Colonic mucosa (tissue), 4 donors: ENCODE results near the gene TNFAIP2. TPM values are rescaled to one million over a fixed set of nuclear protein-coding genes. Genes with fewer than 3 reads are reported as not detected.

Experiments
- DNase-seq: peaks from one replicate; pipeline ENCODE4 v3.0.0-alpha.2; 2020
- H3K27ac ChIP-seq: fragments of 200-600 bp; one replicate; pipeline ENCODE4 v1.8.0; 2021
- H3K27me3 ChIP-seq: fragments of 200-600 bp; one replicate; pipeline ENCODE4 v1.8.0; 2021
- H3K36me3 ChIP-seq: fragments of 200-600 bp; one replicate; pipeline ENCODE4 v1.8.0; 2021
- H3K4me1 ChIP-seq: fragments of 200-600 bp; one replicate; pipeline ENCODE4 v1.8.0; 2021; ENCODE audit warnings: mild to moderate bottlenecking
- H3K4me3 ChIP-seq: fragments of 200-600 bp; one replicate; pipeline ENCODE4 v1.8.0; 2021
- H3K9ac ChIP-seq, 2 donors: one replicate each; pipeline ENCODE4 v1.7.0; 2013; ENCODE audit warnings: control low read depth in 2 of 2, low read depth in 2 of 2, low read length in 2 of 2
- H3K9me3 ChIP-seq: fragments of 200-600 bp; one replicate; pipeline ENCODE4 v1.8.0; 2021
- intact Hi-C: fragments of 100-400 bp; cut with DNase I; formaldehyde crosslinking; loops from one replicate; pipeline ENCODE4 v1.14.1; 2022
- total RNA-seq, 2 donors: library from RNA; stranded (reverse); fragmentation: NEBNext Ultra II Directional in 1 of 2; extraction: Animal tissue kit (Norgen Biotek cat#: 25700) in 1 of 2; gene quantifications; one replicate each; pipeline ENCODE4 v1.2.1, GENCODE V29; 2021
- TF ChIP-seq, protein P1 (sequence below): fragments of 200-600 bp; IDR thresholded peaks from one replicate; pipeline ENCODE4 v1.8.0; 2022; ENCODE audit warnings: antibody characterized with exemption, mild to moderate bottlenecking
- donor health status: healthy.
- donor health status: DM: no; HTN: no; CAD: no.
- donor health status: DM: no; HTN: no; CAD: no.

Gene TNFAIP2
- total RNA-seq, 2 donors from 2014 or later: 10.5 to 26.9 TPM

DNA sequence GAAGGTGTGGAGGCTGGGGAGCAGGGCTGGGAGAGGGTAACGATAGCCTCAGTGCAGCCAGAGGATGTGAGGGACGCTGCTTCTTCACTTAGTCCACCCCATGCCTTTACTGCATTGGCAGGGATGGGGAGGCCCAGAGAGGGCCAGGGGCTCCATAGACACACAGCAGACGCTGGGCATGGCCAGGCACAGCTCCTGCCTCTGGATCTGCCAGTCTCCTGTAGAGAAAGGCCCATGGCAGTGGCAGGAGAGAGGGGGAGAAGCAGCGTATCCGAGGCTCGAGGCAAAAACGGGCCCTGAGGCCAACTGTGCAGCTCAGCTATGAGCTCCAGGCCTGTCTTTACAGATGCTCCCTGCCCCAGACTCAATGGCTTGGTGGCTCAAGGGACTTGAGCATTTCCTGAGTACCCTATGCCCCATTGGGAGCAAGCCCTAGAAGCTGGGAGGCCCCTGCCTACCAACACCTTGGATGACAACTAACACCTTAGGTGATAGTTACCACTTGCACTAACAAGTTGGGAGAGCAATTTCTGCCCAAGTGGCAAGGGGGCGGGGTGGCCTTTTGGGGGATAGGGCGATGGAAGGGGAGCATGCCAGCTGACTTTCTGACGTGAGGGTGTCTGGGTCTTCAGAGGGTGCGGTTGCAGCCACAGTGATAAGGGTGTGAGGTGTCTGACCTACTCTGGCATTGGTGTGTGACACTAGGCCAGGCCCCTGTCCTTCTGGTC is 44.2 kb upstream of the TNFAIP2 start:
- no peak overlapping the region for H3K27ac ChIP-seq
- peaks cover 2% of the 10 kb centered on the region for H3K27me3 ChIP-seq
- H3K4me1 ChIP-seq: peaks cover 8% of the 10 kb centered on the region
- TF ChIP-seq, protein P1, sequence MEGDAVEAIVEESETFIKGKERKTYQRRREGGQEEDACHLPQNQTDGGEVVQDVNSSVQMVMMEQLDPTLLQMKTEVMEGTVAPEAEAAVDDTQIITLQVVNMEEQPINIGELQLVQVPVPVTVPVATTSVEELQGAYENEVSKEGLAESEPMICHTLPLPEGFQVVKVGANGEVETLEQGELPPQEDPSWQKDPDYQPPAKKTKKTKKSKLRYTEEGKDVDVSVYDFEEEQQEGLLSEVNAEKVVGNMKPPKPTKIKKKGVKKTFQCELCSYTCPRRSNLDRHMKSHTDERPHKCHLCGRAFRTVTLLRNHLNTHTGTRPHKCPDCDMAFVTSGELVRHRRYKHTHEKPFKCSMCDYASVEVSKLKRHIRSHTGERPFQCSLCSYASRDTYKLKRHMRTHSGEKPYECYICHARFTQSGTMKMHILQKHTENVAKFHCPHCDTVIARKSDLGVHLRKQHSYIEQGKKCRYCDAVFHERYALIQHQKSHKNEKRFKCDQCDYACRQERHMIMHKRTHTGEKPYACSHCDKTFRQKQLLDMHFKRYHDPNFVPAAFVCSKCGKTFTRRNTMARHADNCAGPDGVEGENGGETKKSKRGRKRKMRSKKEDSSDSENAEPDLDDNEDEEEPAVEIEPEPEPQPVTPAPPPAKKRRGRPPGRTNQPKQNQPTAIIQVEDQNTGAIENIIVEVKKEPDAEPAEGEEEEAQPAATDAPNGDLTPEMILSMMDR: no peak
- intact Hi-C loops: loop anchor here (2.0 to 10.0 kb wide), 2 partner anchors 106 to 214 kb away; no protein-coding TSS in a partner anchor
- no peak overlapping the region for H3K4me3 ChIP-seq
- peak; percentile 18 for DNase-seq
- no peak overlapping the region for H3K9ac ChIP-seq
- H3K36me3 ChIP-seq: no peaks in the 10 kb centered on the region
- no peaks in the 10 kb centered on the region for H3K9me3 ChIP-seq

DNA sequence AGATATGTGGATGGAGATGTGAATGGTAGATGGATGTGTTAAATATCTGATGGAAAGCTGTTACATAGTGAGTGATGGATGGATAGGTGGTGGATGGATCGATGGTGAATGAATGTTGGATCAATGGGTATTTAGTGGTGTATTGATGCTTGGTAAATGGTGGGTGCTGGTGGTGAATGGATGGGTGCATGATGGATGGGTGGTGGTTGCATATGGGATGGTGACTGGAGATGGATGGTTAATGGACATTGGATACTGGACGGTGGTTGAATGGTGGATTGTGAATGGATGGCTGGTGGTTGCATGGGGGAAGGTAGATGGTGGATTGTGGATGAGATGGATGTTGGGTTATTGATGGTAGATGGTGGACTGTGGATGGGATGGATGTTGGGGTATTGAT is 41.3 kb upstream of the TNFAIP2 start:
- Histone ChIP-seq H3K27ac (no peak overlapping the region), H3K9me3 (no peaks in the 10 kb centered on the region), H3K27me3 (peaks cover 19% of the 10 kb centered on the region), H3K4me1 (no peaks in the 10 kb centered on the region), H3K9ac (no peak overlapping the region), H3K36me3 (no peaks in the 10 kb centered on the region), H3K4me3 (no peak overlapping the region)
- no peak for DNase-seq
- TF ChIP-seq, protein P1: no peak
- intact Hi-C loops: no loop called here

DNA sequence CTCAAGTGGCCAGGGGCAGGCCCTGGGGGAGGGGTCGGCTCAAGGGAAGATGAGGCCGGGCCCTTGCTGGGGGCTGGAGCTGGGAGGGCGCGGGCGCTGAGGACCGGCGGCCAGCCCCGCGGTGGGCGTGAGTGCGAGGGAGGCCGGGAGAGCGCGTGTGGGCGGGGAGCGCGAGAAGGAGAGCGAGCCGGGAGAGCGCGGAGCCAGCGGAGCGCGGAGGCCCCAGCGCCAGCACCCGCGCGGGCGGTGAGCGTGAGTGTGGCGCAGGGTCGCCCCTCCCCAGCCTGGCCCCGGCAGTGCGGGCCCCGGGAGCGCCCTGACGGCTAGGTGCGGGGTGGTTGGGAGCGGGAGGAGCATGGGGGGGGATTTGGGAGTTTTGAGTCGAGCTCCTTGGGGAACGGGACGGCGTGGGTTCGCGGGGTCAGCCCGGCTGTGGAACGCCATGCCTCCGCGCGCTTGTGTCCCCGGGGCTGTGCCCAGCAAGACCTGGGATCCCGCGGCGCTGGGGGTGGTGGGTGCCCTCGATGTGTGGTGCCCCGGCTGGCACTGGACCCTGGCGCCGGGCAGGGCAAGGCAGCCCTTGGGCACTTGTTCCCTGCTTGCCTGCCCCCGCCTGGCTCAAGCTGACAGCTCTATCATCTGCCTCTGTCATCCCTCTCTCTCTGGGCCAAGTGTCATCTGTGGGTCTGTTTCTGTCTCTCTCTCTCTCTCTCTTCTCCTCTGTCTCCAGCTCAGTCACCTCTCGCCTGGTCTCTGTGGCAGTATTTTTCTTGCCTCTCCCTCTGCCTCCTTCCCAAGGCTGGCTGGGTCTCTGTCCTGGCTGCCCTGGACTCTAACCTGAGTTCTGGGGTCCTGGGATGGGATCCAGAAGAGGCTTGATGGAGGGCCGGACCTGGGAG is 39.0 kb upstream of the TNFAIP2 start, which contains the start of gene LBHD2:
TSS of gene LBHD2 (plus strand) at position 190 of the 899 bp plus-strand sequence. CDS start 1,803 bp downstream, outside the sequence.
- Histone ChIP-seq H3K4me3 (no peak within 1 kb of the TSS), H3K9me3 (no peaks in the 10 kb centered on the region), H3K36me3 (no peaks in the 10 kb centered on the region), H3K9ac (no peak within 1 kb of the TSS), H3K27me3 (peaks cover 19% of the 10 kb centered on the region), H3K4me1 (no peaks in the 10 kb centered on the region), H3K27ac (no peak within 1 kb of the TSS)
- intact Hi-C loops: no loop called here
- no peak for DNase-seq
- TF ChIP-seq, protein P1: no peak

DNA sequence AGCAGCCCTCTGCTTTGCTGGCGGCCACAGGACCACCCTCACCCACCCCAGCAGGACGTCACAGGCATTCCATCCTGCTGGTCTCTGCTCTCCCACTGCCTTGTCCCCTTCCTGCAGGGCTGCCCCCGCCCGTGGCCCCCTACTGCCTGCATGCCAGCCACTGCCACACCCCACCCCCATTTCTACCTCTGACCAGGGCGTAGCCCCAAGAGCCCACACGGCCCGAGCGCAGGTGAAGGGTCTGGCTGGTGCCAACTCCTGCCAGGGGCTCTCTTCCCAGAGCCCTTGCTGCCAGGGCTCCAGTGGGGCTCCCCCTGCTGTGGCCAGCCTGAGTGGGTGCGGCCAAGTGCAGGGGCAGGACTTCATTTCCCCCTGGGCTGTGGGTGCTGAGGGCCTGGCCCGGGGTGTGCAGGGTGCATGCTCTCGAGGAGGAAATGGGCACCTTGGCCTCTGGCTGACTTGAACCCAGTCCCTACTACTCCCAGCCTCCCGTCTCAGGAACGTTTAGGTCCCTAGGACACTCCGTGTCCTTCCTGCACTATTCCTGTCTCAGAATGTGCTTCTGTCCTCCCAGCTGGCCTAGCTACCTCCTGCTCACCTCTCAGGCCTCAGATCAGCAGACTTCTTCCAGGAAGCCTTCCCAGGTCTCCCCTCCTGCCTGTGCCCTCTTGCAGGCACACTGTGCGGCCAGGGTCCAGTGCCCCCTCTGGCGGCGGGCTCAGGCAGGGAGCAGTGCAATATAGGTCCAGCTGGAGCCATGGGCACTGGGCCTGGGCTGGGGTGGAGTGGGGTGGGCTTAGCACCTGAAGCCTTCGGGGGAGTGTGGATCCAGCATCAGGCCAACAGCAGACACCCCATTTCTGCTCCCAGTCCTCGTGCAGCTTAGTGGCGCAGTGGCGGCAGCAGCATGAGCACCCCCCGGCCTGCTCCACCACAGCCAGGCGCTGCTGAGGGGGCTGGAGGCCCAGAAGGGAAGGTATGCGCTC is 37.9 kb upstream of the TNFAIP2 start:
- peaks cover 19% of the 10 kb centered on the region for H3K27me3 ChIP-seq
- H3K9ac ChIP-seq: no peak overlapping the region
- TF ChIP-seq, protein P1: no peak
- DNase-seq: no peak
- no peak overlapping the region for H3K4me3 ChIP-seq
- no peak overlapping the region for H3K27ac ChIP-seq
- no peaks in the 10 kb centered on the region for H3K36me3 ChIP-seq
- intact Hi-C loops: no loop called here
- H3K9me3 ChIP-seq: no peaks in the 10 kb centered on the region
- no peaks in the 10 kb centered on the region for H3K4me1 ChIP-seq
